Endothelial cell of umbilical vein (primary cell): ENCODE measurements around the gene NPSR1.

Experiments
- CTCF ChIP-seq, 2 donors: IDR thresholded peaks; 1 replicate in 1 of 2; 2 replicates in 1 of 2; pipeline ENCODE4 v1.5.1; 2011; ENCODE audit warnings: low read length in 2 of 2, mild to moderate bottlenecking in 2 of 2, moderate library complexity in 2 of 2, control low read depth in 1 of 2, inconsistent platforms in 1 of 2, low read depth in 1 of 2; ENCODE audit not compliant: insufficient read depth in 1 of 2; ENCODE audit errors: extremely low read depth in 1 of 2
- EZH2 ChIP-seq: IDR thresholded peaks from 2 replicates; pipeline ENCODE4 v1.6.1; 2012; ENCODE audit warnings: borderline replicate concordance, low read depth, mild to moderate bottlenecking, moderate library complexity, low read length, inconsistent platforms; ENCODE audit not compliant: severe bottlenecking
- MAX ChIP-seq: IDR thresholded peaks from 2 replicates; pipeline ENCODE4 v1.6.1; 2011; ENCODE audit not compliant: insufficient read depth, insufficient read length
- POLR2A ChIP-seq: IDR thresholded peaks from 2 replicates; pipeline ENCODE4 v1.6.1; 2012; ENCODE audit warnings: low read depth, mild to moderate bottlenecking, control low read depth, low read length
- POLR2AphosphoS5 ChIP-seq: IDR thresholded peaks from 2 replicates; pipeline ENCODE4 v1.6.1; 2012; ENCODE audit warnings: low read depth, mild to moderate bottlenecking, control low read depth, low read length, moderate library complexity; ENCODE audit not compliant: insufficient read depth

- TF ChIP-seq POLR2A (no peak), EZH2 (no peak), POLR2AphosphoS5 (no peak), CTCF (IDR thresholded peaks at IDR 0.05; ENCODE audit: extremely low read depth in 1 of 2, insufficient read depth in 1 of 2, low read depth in 1 of 2, low read length in 2 of 2) (no peak), MAX (no peak)
These were observed 45.4 kb upstream of the NPSR1 start for GRCh38 chr7:34612661-34613060.
